Measurements from ENCODE around the gene PISD. TPM values are rescaled to one million over a fixed set of nuclear protein-coding genes. Genes with fewer than 3 reads are reported as not detected.
A peak's percentile ranks its signal among the peaks of the same experiment; 100 is the strongest.

Gene PISD
- total RNA-seq, 1 donor from 2014 or later = 44.9 TPM

- Mint-ChIP-seq H3K36me3 (ENCODE audit: low read depth) (peaks cover 48% of the 10 kb centered on the region), H3K4me3 (ENCODE audit: low read depth) (no peak overlapping the region), H3K27ac (no peak overlapping the region), H3K9me3 (no peaks in the 10 kb centered on the region), H3K27me3 (ENCODE audit: low read depth) (no peaks in the 10 kb centered on the region), H3K4me1 (ENCODE audit: low read depth) (peaks cover 20% of the 10 kb centered on the region)
- no peak for DNase-seq (ENCODE audit: low spot score)
- intact Hi-C loops (cut with micrococcal nuclease) = no loop called here
Measured at GRCh38 chr22:31647523-31648320, 14.3 kb downstream of the PISD start.

- intact Hi-C loops (cut with micrococcal nuclease) = no loop called here
- peaks cover 20% of the 10 kb centered on the region for H3K4me1 Mint-ChIP-seq (ENCODE audit: low read depth)
Measured at GRCh38 chr22:31647066-31647465, 14.9 kb downstream of the PISD start.

GRCh38 chr22:31646186-31647019, 15.6 kb downstream of the PISD start:
- Mint-ChIP-seq H3K27ac (peak overlapping the region; percentile 72), H3K27me3 (ENCODE audit: low read depth) (no peaks in the 10 kb centered on the region), H3K4me1 (ENCODE audit: low read depth) (peaks cover 20% of the 10 kb centered on the region), H3K4me3 (ENCODE audit: low read depth) (no peak overlapping the region), H3K9me3 (no peaks in the 10 kb centered on the region), H3K36me3 (ENCODE audit: low read depth) (peaks cover 48% of the 10 kb centered on the region)
- DNase-seq (ENCODE audit: low spot score) = no peak
- intact Hi-C loops (cut with micrococcal nuclease) = no loop called here

More at GRCh38 chr22:31647066-31647465, 14.9 kb downstream of the PISD start:
- peaks cover 48% of the 10 kb centered on the region for H3K36me3 Mint-ChIP-seq (ENCODE audit: low read depth)
- H3K9me3 Mint-ChIP-seq = no peaks in the 10 kb centered on the region
- no peak for DNase-seq (ENCODE audit: low spot score)
- H3K27me3 Mint-ChIP-seq (ENCODE audit: low read depth) = no peaks in the 10 kb centered on the region
- peak overlapping the region; percentile 72 for H3K27ac Mint-ChIP-seq
- no peak overlapping the region for H3K4me3 Mint-ChIP-seq (ENCODE audit: low read depth)

GRCh38 chr22:31639436-31640039, 22.5 kb downstream of the PISD start:
- Mint-ChIP-seq H3K9me3 (no peaks in the 10 kb centered on the region), H3K4me1 (ENCODE audit: low read depth) (peaks cover 22% of the 10 kb centered on the region), H3K36me3 (ENCODE audit: low read depth) (peaks cover 14% of the 10 kb centered on the region), H3K4me3 (ENCODE audit: low read depth) (no peak overlapping the region), H3K27ac (no peak overlapping the region), H3K27me3 (ENCODE audit: low read depth) (no peaks in the 10 kb centered on the region)
- intact Hi-C loops (cut with micrococcal nuclease) = no loop called here
- no peak for DNase-seq (ENCODE audit: low spot score)

DNA sequence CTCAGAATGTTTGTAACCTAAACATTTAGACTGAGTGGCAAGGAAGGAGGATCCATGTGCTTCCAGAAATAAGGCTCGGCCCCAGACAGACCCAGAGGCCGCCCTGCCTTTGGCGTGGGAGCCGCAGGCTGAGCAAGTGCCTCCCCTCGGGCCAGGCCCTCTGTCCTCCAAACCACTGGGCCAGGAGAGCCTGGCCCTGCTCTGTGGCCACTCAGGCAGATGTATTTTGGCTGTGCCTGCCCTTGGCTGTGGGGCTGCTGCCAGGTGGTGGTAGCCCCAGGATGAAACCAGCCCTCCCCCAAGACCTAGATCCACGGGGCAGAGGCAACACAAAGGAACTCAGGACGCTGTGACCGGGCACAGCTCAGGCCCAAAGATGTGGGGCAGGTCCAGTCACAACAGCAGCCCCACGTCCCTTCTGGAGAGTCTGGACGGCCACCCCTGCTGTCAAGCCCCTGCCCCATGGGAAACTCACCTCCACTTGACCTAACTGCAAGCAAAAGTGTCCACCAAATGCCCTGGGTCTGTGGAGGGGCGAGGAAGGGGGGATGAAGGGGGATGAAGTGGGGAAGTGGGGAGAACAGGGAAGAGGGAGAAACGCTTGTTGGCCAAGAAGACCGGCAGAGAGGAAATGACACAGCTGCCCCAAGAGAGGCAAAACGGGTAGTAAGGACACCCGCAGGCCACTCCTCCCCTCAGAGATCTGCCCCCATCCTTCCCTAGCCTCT, 24.0 kb downstream of the PISD start:
- Mint-ChIP-seq H3K9me3 (no peaks in the 10 kb centered on the region), H3K27me3 (ENCODE audit: low read depth) (no peaks in the 10 kb centered on the region), H3K4me1 (ENCODE audit: low read depth) (peaks cover 25% of the 10 kb centered on the region), H3K27ac (peak overlapping the region; percentile 81), H3K4me3 (ENCODE audit: low read depth) (no peak overlapping the region), H3K36me3 (ENCODE audit: low read depth) (peaks cover 9% of the 10 kb centered on the region)
- no peak for DNase-seq (ENCODE audit: low spot score)
- intact Hi-C loops (cut with micrococcal nuclease) = no loop called here

GRCh38 chr22:31637447-31637890, 24.5 kb downstream of the PISD start:
- Mint-ChIP-seq H3K27ac (peak overlapping the region; percentile 54), H3K4me1 (ENCODE audit: low read depth) (peaks cover 25% of the 10 kb centered on the region), H3K4me3 (ENCODE audit: low read depth) (no peak overlapping the region), H3K27me3 (ENCODE audit: low read depth) (no peaks in the 10 kb centered on the region), H3K36me3 (ENCODE audit: low read depth) (peaks cover 8% of the 10 kb centered on the region), H3K9me3 (no peaks in the 10 kb centered on the region)
- intact Hi-C loops (cut with micrococcal nuclease) = no loop called here
- DNase-seq (ENCODE audit: low spot score) = no peak

DNA sequence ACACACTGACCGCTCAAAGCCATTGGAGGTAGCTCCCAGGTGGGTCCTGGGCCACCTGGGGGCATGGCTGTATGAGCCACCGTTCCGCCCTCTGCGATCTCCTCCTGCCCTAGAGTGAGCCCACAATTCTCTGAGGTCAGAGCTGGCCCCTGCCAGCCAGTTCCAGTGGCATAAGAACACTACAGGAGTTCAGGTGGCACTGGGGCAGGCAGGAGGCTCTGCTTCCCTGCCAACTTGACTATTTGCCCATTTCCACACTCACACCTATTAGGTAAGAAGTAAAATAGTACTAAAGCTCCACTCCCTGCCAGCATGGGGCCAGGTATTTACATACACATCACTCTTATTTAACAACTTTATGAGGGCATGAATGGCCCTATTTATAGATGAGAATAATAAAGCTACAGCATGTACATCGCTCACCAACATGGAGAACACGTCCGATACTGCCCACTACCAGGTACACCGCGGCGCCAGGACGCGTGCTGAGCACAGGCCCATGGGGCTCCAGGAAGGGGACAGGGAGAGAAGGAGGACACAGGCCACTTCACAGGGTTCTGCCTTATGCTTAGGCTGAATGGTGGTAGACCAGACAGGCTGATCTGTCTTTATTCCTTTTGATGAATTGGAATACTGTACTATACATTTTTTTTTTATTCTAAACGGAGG, 26.2 kb downstream of the PISD start:
- H3K27ac Mint-ChIP-seq = peak overlapping the region; percentile 60
- no peaks in the 10 kb centered on the region for H3K9me3 Mint-ChIP-seq
- peaks cover 28% of the 10 kb centered on the region for H3K4me1 Mint-ChIP-seq (ENCODE audit: low read depth)
- DNase-seq (ENCODE audit: low spot score) = no peak
- intact Hi-C loops (cut with micrococcal nuclease) = no loop called here
- no peaks in the 10 kb centered on the region for H3K27me3 Mint-ChIP-seq (ENCODE audit: low read depth)
- peaks cover 2% of the 10 kb centered on the region for H3K36me3 Mint-ChIP-seq (ENCODE audit: low read depth)
- H3K4me3 Mint-ChIP-seq (ENCODE audit: low read depth) = no peak overlapping the region

- no peaks in the 10 kb centered on the region for H3K27me3 Mint-ChIP-seq (ENCODE audit: low read depth)
- H3K4me1 Mint-ChIP-seq (ENCODE audit: low read depth) = peaks cover 33% of the 10 kb centered on the region
- no peak for DNase-seq (ENCODE audit: low spot score)
- H3K36me3 Mint-ChIP-seq (ENCODE audit: low read depth) = peaks cover 27% of the 10 kb centered on the region
- intact Hi-C loops (cut with micrococcal nuclease) = loop anchor here (2.0 to 5.0 kb wide), 5 partner anchors 47 to 284 kb away; partner anchors contain the start of genes PATZ1 and SFI1
- H3K27ac Mint-ChIP-seq = peak overlapping the region; percentile 56
- no peaks in the 10 kb centered on the region for H3K9me3 Mint-ChIP-seq
- peak overlapping the region; percentile 83 for H3K4me3 Mint-ChIP-seq (ENCODE audit: low read depth)
Measured at GRCh38 chr22:31631436-31631835, 30.6 kb downstream of the PISD start.

DNA sequence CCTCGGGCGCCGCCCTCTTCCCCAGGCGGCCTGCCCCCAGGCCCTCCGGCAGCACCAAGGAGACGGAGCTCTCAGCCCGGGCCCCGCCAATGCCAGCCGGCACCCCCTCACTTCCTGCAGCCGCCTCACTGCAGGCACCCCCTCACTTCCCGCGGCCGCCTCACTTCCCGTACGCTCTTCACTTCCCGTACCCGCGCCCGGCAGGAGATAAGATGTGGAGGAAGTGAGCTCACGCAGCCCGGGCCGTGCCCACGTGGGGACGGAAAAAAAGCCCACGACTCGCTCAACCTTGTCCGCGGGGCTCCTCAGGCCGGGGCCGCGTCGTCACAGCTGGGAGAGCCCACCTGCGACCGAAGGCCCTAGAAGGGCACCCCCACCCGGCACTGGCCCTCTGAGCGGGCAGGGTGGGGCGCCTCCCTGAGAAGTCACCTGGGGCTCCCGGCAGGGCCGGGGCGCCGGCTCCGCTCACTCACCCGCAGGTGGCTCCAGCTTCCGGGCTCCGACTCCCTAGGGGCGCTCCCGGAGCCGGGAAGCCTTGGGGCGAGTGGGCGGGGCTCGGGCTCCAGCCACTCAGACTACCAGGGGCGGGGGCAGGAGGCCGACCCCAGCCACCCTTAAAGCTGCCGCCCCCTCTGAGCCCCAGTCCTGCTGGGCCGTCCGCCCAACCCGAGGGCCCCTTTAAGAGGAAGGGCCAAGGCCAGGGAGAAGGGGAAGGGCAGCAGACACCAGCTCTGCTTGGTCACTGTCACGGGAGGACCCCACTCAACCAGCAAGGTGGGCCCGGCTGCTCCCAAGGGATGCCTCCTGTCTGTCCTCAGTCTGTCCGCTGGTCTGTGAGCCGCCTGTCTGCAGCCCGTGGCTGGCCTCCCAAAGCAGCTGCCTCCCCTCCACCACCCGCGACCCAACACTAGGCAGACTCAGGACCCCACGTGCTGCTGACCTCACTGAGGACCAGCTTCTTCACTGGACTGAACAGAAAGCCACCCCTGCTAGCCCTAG, 31.4 kb downstream of the PISD start:
- Mint-ChIP-seq H3K4me1 (ENCODE audit: low read depth) (peaks cover 34% of the 10 kb centered on the region), H3K4me3 (ENCODE audit: low read depth) (peak overlapping the region; percentile 83), H3K27me3 (ENCODE audit: low read depth) (no peaks in the 10 kb centered on the region), H3K9me3 (no peaks in the 10 kb centered on the region), H3K27ac (peak overlapping the region; percentile 85), H3K36me3 (ENCODE audit: low read depth) (peaks cover 27% of the 10 kb centered on the region)
- peak; percentile 84 for DNase-seq (ENCODE audit: low spot score)
- intact Hi-C loops (cut with micrococcal nuclease) = loop anchor here (2.0 to 5.0 kb wide), 5 partner anchors 46 to 283 kb away; partner anchors contain the start of genes PATZ1 and SFI1

DNA sequence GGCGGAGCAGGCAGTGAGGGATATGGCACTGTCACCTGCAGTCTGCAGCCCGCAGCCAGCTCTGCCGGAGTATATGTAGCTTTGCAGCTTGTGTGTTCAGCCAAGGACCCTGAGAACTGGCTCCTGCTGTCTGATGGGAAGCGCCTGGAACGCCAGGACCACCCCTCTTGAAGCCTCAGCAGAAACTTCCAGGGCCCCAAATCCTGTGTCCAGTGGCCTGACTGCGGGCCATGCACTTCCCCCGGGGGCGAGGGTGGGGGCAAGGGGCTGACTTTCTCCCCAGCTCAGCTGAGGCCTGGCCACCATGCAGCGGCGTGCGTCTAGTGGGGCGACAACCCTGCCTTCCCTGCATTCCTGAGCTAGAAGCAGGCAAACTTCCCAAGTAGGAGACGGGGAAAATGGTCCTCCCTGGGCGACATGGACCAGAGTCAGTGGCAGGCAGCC, 32.3 kb downstream of the PISD start:
- peak overlapping the region; percentile 83 for H3K4me3 Mint-ChIP-seq (ENCODE audit: low read depth)
- H3K9me3 Mint-ChIP-seq = no peaks in the 10 kb centered on the region
- H3K4me1 Mint-ChIP-seq (ENCODE audit: low read depth) = peaks cover 33% of the 10 kb centered on the region
- peak overlapping the region; percentile 62 for H3K27ac Mint-ChIP-seq
- intact Hi-C loops (cut with micrococcal nuclease) = loop anchor here (2.0 to 5.0 kb wide), 5 partner anchors 45 to 282 kb away; partner anchors contain the start of genes PATZ1 and SFI1
- peaks cover 27% of the 10 kb centered on the region for H3K36me3 Mint-ChIP-seq (ENCODE audit: low read depth)
- DNase-seq (ENCODE audit: low spot score) = no peak
- H3K27me3 Mint-ChIP-seq (ENCODE audit: low read depth) = no peaks in the 10 kb centered on the region

Data from activated T-helper 2 cell treated with anti-CD3 and anti-CD28 coated beads, Interferon-gamma antibody, Interleukin-2, Interleukin-4, amounts not matched to agents 10 μg/mL and 5 μg/mL and 100 μg/mL, durations not matched to agents 14 hours and 24 hours and 36 hours (primary cell).